BLaER1 (cell line): ENCODE data around the gene ARHGEF17.

ENCODE experiments used
- H3K27ac ChIP-seq: shearing (Covaris generic); formaldehyde crosslinking; 2 replicates; pipeline ENCODE4 v1.8.1; 2022
- H3K27me3 ChIP-seq: shearing (Covaris generic); formaldehyde crosslinking; 2 replicates; pipeline ENCODE4 v1.8.1; 2022
- H3K36me3 ChIP-seq: shearing (Covaris generic); formaldehyde crosslinking; 2 replicates; pipeline ENCODE4 v1.8.1; 2022
- H3K4me1 ChIP-seq: shearing (Covaris generic); formaldehyde crosslinking; 2 replicates; pipeline ENCODE4 v1.8.1; 2022
- H3K4me2 ChIP-seq: shearing (Covaris generic); formaldehyde crosslinking; 2 replicates; pipeline ENCODE4 v1.8.1; 2022
- H3K4me3 ChIP-seq: shearing (Covaris generic); formaldehyde crosslinking; 2 replicates; pipeline ENCODE4 v1.8.1; 2022
- H3K9ac ChIP-seq: shearing (Covaris generic); formaldehyde crosslinking; 2 replicates; pipeline ENCODE4 v1.8.1; 2022
- H3K9me3 ChIP-seq: shearing (Covaris generic); formaldehyde crosslinking; 2 replicates; pipeline ENCODE4 v1.8.1; 2022
- H4K20me1 ChIP-seq: shearing (Covaris generic); formaldehyde crosslinking; 2 replicates; pipeline ENCODE4 v1.8.1; 2022
- Cebpa-rat ChIP-seq: shearing (Covaris generic); IDR thresholded peaks from 2 replicates; pipeline ENCODE4 v1.8.1; 2022

Gene ARHGEF17

DNA sequence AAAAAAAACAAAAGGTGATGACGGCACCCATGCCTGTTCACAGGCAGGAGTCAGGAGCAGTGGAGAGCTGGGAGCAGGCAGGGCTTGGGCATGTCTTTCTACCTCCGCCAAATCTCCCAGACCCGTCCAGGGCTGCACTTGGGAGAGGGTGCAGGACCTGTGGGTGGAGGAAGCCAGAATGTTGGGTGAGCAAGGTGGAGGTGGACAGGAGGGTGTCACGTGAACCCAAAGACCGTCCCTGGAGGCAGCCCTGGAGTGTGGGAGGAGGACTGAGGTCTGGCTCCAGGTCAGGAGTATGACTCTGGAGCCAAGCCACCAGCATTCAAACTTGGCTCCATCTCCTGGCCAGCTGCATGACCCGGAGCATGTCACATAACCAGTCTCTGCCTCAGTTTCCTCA is 41.6 kb downstream of the ARHGEF17 start:
- Histone ChIP-seq H3K9ac (no peak overlapping the region), H4K20me1 (0 out of 2 replicates have a peak, but pooled peaks cover 6% of the 10 kb centered on the region), H3K9me3 (no peaks in the 10 kb centered on the region), H3K27ac (no peak overlapping the region), H3K4me3 (no peak overlapping the region), H3K4me2 (no peak overlapping the region), H3K27me3 (no peaks in the 10 kb centered on the region), H3K4me1 (peaks cover 34% of the 10 kb centered on the region), H3K36me3 (peaks cover 15% of the 10 kb centered on the region; the same call in 1 of the 2 replicates)
- TF ChIP-seq Cebpa-rat, result no peak

DNA sequence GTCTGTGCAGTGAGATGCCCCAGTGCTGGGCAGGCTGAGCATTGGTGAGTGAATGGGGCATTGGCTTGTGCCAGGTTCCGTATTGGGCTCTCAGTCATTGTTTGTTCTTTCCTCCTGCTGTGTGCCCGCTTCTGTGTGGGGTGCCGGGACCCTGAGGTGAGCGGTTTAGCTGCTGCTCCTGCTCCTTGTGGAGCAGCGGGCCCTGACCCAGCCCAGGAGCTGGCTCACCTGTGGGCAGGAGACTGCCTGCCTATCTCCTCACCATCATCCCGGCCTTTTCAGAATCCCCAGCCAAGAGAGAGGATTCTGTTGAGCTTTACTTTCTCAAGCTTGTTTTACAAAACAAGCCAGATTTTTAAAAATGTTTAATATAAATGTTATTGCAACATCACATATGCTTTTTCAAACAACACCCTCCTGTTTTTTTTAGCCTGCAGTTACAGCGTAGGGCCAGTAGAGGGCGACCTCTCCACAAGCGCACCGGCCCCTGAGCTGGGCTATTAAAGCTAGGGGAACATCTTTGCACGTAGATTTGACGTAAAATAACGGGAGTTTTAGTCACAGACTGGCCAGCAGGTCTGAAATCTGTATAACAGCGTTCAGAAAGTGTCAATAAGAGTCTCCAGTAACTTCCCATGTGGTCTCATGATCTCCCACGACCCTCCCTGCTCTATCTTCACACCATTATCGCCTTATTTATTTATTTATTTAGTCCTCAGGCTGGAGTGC is 43.0 kb downstream of the ARHGEF17 start:
- Histone ChIP-seq H3K4me3 (no peak overlapping the region), H3K27ac (no peak overlapping the region), H3K27me3 (no peaks in the 10 kb centered on the region), H3K9me3 (no peaks in the 10 kb centered on the region), H3K4me2 (no peak overlapping the region), H4K20me1 (no peaks in the 10 kb centered on the region), H3K9ac (no peak overlapping the region), H3K36me3 (peaks cover 15% of the 10 kb centered on the region; the same call in 1 of the 2 replicates), H3K4me1 (peaks cover 37% of the 10 kb centered on the region)
- TF ChIP-seq Cebpa-rat, result peak; percentile 70

DNA sequence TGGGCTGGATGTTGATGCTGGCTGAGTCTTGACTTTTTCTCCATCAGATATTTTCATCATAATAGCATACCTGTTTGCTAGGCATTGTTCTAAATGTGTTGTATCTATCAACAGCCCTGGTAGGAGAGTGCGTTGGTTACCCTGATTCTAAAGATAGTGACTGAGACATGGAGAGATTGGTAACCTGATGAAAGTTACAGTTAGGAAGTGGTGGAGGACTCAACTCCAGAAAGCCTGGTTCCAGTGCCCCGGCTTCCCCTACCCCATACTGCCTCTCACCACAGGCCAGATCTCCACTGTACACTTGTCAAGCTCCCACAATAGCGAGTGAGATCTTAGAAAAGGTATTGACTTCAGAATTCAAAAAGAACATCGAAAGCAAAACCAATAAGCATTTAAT is 45.3 kb downstream of the ARHGEF17 start:
- TF ChIP-seq Cebpa-rat, result no peak
- no peaks in the 10 kb centered on the region for H3K27me3 ChIP-seq
- H3K4me2 ChIP-seq, result peak overlapping the region; percentile 57
- 0 out of 2 replicates have a peak overlapping the region, but pooled peaks have one; percentile 15 for H3K9ac ChIP-seq
- H3K36me3 ChIP-seq, result peaks cover 8% of the 10 kb centered on the region; the same call in 1 of the 2 replicates
- no peak overlapping the region for H3K4me3 ChIP-seq
- no peaks in the 10 kb centered on the region for H3K9me3 ChIP-seq
- H3K27ac ChIP-seq, result peak overlapping the region; percentile 22; the same call in 1 of the 2 replicates
- no peaks in the 10 kb centered on the region for H4K20me1 ChIP-seq
- H3K4me1 ChIP-seq, result peaks cover 48% of the 10 kb centered on the region

DNA sequence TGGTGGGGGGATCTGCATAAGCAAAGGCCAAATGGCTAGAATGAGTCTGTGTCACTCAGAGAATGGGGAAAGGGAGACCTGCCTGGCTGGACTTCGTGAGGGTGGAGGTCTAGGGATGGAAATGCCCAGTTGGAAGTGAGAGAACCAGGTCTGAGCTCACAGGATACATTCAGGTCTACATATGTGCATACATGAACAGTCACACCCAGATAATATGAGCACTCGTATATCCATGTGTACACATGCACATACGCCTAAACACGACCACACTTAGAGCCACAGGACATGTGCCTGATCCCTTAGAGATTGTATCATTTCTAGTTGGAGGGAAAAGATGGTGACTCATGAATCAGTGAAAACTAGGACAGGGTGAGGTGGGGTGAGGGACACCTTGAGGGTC is 47.0 kb downstream of the ARHGEF17 start:
- peak overlapping the region; percentile 57; the same call in 1 of the 2 replicates for H3K4me2 ChIP-seq
- no peaks in the 10 kb centered on the region for H3K9me3 ChIP-seq
- no peaks in the 10 kb centered on the region for H3K27me3 ChIP-seq
- no peak overlapping the region for H3K9ac ChIP-seq
- peaks cover 65% of the 10 kb centered on the region for H3K4me1 ChIP-seq
- H3K27ac ChIP-seq, result 0 out of 2 replicates have a peak overlapping the region, but pooled peaks have one; percentile 6
- no peak overlapping the region for H3K4me3 ChIP-seq
- H4K20me1 ChIP-seq, result no peaks in the 10 kb centered on the region
- TF ChIP-seq Cebpa-rat, result no peak
- H3K36me3 ChIP-seq, result peaks cover 8% of the 10 kb centered on the region; the same call in 1 of the 2 replicates

DNA sequence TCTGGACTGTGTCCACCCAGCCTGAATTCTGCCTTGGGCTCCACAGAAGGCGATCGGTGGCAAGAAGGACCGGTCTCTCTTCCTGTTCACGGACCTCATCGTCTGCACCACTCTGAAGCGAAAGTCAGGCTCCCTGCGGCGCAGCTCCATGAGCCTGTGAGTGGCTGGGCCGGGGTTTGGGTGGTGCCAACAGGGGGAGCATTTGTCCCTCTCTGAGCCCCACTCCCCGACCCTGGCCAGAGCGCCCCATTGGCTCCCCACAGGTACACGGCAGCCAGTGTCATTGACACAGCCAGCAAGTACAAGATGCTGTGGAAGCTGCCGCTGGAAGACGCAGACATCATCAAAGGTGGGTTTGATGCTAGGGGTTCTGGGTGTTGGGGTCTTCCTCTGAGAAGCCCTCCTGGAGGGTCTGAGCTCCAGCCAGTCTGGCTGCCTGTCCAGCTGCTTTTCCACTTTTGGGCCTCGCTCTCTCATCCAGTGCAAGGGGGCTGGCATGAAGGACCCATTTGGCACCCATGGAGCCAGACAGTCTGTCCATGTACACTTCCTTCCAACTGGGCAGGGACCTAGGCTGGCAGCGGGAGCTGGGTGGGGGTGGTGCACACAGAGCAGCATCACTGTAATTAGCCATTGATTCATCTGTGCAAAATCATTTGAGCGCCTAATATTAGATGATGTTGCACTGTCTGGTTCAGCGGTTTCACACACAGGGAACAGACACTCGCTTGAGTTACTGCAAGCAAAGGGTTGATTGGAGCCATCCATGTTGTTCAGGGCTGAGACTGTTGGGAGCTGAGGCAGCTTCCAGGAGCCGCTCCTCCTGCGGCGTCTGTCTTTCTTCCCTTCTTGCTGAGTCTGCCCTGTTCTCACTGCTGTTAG is 49.1 kb downstream of the ARHGEF17 start:
- H3K27ac ChIP-seq, result peak overlapping the region; percentile 30; the same call in 1 of the 2 replicates
- no peaks in the 10 kb centered on the region for H4K20me1 ChIP-seq
- peaks cover 79% of the 10 kb centered on the region for H3K4me1 ChIP-seq
- H3K4me3 ChIP-seq, result no peak overlapping the region
- peak overlapping the region; percentile 81 for H3K4me2 ChIP-seq
- H3K36me3 ChIP-seq, result peaks cover 16% of the 10 kb centered on the region; the same call in 1 of the 2 replicates
- no peak overlapping the region for H3K9ac ChIP-seq
- no peaks in the 10 kb centered on the region for H3K27me3 ChIP-seq
- H3K9me3 ChIP-seq, result no peaks in the 10 kb centered on the region
- TF ChIP-seq Cebpa-rat, result no peak

DNA sequence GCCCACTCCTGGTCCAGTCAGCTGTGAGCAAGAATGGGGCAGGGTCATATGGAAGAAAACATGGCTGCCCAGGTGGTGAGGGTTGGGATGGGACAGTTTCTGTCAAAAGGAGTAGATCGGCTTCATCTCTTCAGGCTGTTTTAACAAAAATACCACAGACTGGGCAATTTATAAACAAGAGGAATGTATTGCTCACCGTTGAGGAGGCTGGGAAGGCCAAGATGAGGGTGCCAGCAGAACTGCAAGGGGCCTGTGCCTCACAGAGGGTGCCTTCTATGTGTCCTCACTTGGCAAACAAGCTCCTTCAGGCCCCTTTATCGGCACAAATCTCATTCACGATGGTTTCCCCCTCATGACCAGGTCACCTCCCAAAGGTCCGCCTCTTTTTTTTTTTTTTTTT is 50.0 kb downstream of the ARHGEF17 start:
- peaks cover 24% of the 10 kb centered on the region; the same call in 1 of the 2 replicates for H3K36me3 ChIP-seq
- no peak overlapping the region for H3K4me3 ChIP-seq
- H3K4me1 ChIP-seq, result peaks cover 73% of the 10 kb centered on the region
- no peaks in the 10 kb centered on the region for H3K27me3 ChIP-seq
- no peaks in the 10 kb centered on the region for H4K20me1 ChIP-seq
- TF ChIP-seq Cebpa-rat, result no peak
- H3K9ac ChIP-seq, result no peak overlapping the region
- 0 out of 2 replicates have a peak overlapping the region, but pooled peaks have one; percentile 30 for H3K27ac ChIP-seq
- peak overlapping the region; percentile 81 for H3K4me2 ChIP-seq
- H3K9me3 ChIP-seq, result no peaks in the 10 kb centered on the region

DNA sequence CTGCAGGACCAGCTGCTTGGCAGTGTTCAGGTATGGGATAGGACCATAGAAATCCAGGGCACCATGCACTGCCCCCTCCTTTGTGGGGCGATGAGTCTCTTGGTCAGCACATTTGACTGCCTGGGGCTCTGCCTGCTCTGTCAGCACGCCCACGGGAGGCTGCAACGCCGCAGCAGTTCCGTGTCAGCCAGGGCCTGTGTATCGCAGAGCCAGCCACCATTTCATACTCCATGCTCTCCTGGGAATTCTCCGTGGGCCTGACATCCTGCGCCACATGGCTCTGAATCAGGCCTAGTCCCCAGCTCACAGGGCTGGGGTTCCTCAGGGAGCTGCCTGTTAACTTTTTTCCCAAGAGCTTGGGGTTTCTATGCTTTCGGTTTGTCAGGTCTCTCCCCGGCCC is 51.3 kb downstream of the ARHGEF17 start:
- Histone ChIP-seq H3K4me3 (peak overlapping the region; percentile 44), H3K27ac (peak overlapping the region; percentile 81), H3K9me3 (no peaks in the 10 kb centered on the region), H3K4me1 (peaks cover 71% of the 10 kb centered on the region), H3K4me2 (peak overlapping the region; percentile 81), H4K20me1 (no peaks in the 10 kb centered on the region), H3K36me3 (peaks cover 32% of the 10 kb centered on the region; the same call in 1 of the 2 replicates), H3K27me3 (no peaks in the 10 kb centered on the region), H3K9ac (peak overlapping the region; percentile 50)
- no peak for TF ChIP-seq Cebpa-rat

DNA sequence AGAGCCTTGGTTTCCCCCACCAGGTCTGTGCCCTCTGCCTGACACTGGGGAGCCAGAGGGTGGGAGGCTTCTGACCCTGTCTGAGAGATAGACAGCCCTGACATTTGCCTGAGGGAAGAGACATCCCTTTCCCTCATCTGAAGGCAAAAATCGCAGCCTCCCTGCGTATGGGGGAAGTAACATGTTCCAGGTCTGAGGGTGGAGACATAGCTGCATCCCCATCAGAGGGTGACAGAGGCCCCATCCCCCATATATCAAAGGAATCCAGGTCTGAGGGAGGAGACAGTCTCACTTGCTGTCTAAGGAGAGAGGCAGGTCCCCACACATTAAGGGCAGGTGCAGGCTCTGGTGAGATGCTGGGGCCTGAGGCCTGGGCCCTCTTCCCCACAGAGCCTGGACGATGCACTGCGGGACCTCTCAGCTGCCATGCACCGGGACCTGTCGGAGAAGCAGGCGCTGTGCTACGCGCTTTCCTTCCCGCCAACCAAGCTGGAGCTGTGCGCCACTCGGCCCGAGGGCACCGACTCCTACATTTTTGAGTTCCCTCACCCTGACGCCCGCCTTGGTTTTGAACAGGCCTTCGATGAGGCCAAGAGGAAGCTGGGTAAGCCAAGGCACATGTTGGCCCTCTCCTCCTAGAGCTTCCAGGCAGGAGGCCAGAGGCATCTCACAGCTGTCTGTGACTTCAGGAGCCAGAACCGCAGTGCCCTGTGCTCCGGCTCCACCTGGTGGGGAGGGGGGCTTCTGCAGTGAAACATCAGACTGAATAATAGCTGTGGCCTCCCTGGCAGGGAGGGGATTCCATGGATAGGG is 52.1 kb downstream of the ARHGEF17 start:
- Histone ChIP-seq H3K27ac (peak overlapping the region; percentile 81), H3K4me3 (peak overlapping the region; percentile 44; the same call in 1 of the 2 replicates), H3K27me3 (no peaks in the 10 kb centered on the region), H3K9me3 (no peaks in the 10 kb centered on the region), H4K20me1 (no peaks in the 10 kb centered on the region), H3K4me2 (peak overlapping the region; percentile 81), H3K36me3 (peaks cover 32% of the 10 kb centered on the region; the same call in 1 of the 2 replicates), H3K9ac (peak overlapping the region; percentile 50), H3K4me1 (peaks cover 70% of the 10 kb centered on the region)
- no peak for TF ChIP-seq Cebpa-rat
